ENCODE measurements around the gene DHX15. TPM values are rescaled to one million over a fixed set of nuclear protein-coding genes. Genes with fewer than 3 reads are reported as not detected.

DHX15 gene
- total and polyA plus RNA-seq, 10 of the 15 experiments (the other 5 are each of a cell fraction or from before 2014, with no cell fraction given), result 166 to 269 (median 184) TPM

DNA sequence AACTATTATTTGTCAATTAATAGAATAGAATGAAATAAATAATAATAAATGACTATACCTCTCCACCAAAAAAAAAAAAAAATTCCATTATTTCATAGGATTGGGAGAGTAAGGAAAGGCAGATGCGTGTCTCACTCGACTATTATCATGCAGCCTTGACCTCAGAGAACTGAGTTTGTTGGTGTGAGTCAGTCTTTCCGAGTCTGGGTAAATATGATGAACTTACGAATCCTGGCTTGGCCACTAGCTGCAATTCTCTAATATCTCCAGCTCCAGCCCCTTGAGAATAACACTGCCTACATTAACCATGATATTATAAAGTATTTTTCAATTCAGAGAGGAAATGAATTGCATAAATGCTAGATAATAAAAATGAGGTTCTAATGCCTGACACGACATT is 46.6 kb upstream of the DHX15 start:
- Histone ChIP-seq H2AFZ (ENCODE audit: control insufficient read depth, low read depth, low read length) (no peak overlapping the region), H3K27me3 (replicated peaks in 1 of 2; ENCODE audit: control insufficient read depth in 2 of 2, insufficient read depth in 2 of 2, low read length in 1 of 2) (no peaks in the 10 kb centered on the region), H3K4me1 (ENCODE audit: control insufficient read depth, insufficient read depth, low read length) (no peaks in the 10 kb centered on the region), H3K9me3 (replicated peaks; ENCODE audit: control insufficient read depth, insufficient read depth, low read length) (no peaks in the 10 kb centered on the region), H3K36me3 (ENCODE audit: control insufficient read depth in 2 of 2, insufficient read depth in 2 of 2, low read length in 1 of 2) (no peaks in the 10 kb centered on the region), H3K4me2 (ENCODE audit: control insufficient read depth, insufficient read depth) (no peak overlapping the region), H3K4me3 (no peak overlapping the region), H3K9ac (ENCODE audit: control insufficient read depth, insufficient read depth, low read length) (no peak overlapping the region), H3K27ac (ENCODE audit: control insufficient read depth, insufficient read depth) (no peak overlapping the region), H4K20me1 (ENCODE audit: control insufficient read depth, insufficient read depth) (no peaks in the 10 kb centered on the region), H3K79me2 (ENCODE audit: control insufficient read depth, insufficient read depth, low read length) (no peaks in the 10 kb centered on the region)
- BruUV-seq (replicated peaks), result no TSS peak
- SMC1A ChIA-PET (ENCODE audit: uncharacterized antibody, unreplicated experiment), result no interaction called here
- DNase-seq (ENCODE audit: low read depth, low spot score) (no peak), ATAC-seq (no peak), FAIRE-seq (no peak)
- POLR2A ChIA-PET, result no interaction called here
- 23% methylated on average over 5 of the region's 5 CpGs for WGBS (ENCODE audit: insufficient coverage, insufficient replicate concordance, low lambda C conversion rate, missing lambda C conversion rate)
- in situ Hi-C loops (cut with MboI) (no loop called here), intact Hi-C loops (cut with micrococcal nuclease; ENCODE audit: unreplicated experiment) (no loop called here)
- CTCF ChIA-PET, result interaction anchor here (0.7 kb wide), 1 partner anchor 13 kb away, joined by 3 read pairs; no protein-coding TSS in a partner anchor
- RAD21 ChIA-PET (ENCODE audit: unreplicated experiment), result no interaction called here
- no peak for TF ChIP-seq DPF2 (IDR thresholded peaks at IDR 0.05)
- TF ChIP-seq KDM1A (IDR thresholded peaks at IDR 0.05; ENCODE audit: borderline replicate concordance), result no peak
- no peak for TF ChIP-seq POLR2AphosphoS2 (IDR thresholded peaks at IDR 0.05; ENCODE audit: low read depth, low read length)
- no peak for TF ChIP-seq HDAC2 (IDR thresholded peaks at IDR 0.05)
- no peak for TF ChIP-seq RFX5 (IDR thresholded peaks at IDR 0.05; ENCODE audit: low read depth, low read length)
- no peak for TF ChIP-seq TCF12 (IDR thresholded peaks at IDR 0.05; ENCODE audit: low read depth, low read length)
- TF ChIP-seq, protein P1, sequence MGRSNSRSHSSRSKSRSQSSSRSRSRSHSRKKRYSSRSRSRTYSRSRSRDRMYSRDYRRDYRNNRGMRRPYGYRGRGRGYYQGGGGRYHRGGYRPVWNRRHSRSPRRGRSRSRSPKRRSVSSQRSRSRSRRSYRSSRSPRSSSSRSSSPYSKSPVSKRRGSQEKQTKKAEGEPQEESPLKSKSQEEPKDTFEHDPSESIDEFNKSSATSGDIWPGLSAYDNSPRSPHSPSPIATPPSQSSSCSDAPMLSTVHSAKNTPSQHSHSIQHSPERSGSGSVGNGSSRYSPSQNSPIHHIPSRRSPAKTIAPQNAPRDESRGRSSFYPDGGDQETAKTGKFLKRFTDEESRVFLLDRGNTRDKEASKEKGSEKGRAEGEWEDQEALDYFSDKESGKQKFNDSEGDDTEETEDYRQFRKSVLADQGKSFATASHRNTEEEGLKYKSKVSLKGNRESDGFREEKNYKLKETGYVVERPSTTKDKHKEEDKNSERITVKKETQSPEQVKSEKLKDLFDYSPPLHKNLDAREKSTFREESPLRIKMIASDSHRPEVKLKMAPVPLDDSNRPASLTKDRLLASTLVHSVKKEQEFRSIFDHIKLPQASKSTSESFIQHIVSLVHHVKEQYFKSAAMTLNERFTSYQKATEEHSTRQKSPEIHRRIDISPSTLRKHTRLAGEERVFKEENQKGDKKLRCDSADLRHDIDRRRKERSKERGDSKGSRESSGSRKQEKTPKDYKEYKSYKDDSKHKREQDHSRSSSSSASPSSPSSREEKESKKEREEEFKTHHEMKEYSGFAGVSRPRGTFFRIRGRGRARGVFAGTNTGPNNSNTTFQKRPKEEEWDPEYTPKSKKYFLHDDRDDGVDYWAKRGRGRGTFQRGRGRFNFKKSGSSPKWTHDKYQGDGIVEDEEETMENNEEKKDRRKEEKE (IDR thresholded peaks at IDR 0.05), result no peak
- no peak for TF ChIP-seq ZNF274 (IDR thresholded peaks at IDR 0.05; ENCODE audit: insufficient read depth, insufficient read length)
- TF ChIP-seq CBFB (IDR thresholded peaks at IDR 0.05; ENCODE audit: low read depth), result no peak
- no peak for TF ChIP-seq EGR1 (IDR thresholded peaks at IDR 0.05; ENCODE audit: borderline replicate concordance in 1 of 2, low read depth in 2 of 2, low read length in 2 of 2)
- no peak for TF ChIP-seq NRF1 (conservative IDR thresholded peaks at IDR 0.05; ENCODE audit: low read depth, low read length)
- TF ChIP-seq KLF5 (IDR thresholded peaks at IDR 0.05; ENCODE audit: partially characterized antibody), result no peak
- no peak for TF ChIP-seq EED (IDR thresholded peaks at IDR 0.05; ENCODE audit: low read depth)
- TF ChIP-seq, protein P2, sequence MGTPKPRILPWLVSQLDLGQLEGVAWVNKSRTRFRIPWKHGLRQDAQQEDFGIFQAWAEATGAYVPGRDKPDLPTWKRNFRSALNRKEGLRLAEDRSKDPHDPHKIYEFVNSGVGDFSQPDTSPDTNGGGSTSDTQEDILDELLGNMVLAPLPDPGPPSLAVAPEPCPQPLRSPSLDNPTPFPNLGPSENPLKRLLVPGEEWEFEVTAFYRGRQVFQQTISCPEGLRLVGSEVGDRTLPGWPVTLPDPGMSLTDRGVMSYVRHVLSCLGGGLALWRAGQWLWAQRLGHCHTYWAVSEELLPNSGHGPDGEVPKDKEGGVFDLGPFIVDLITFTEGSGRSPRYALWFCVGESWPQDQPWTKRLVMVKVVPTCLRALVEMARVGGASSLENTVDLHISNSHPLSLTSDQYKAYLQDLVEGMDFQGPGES (IDR thresholded peaks at IDR 0.05), result no peak
- TF ChIP-seq, protein P3, sequence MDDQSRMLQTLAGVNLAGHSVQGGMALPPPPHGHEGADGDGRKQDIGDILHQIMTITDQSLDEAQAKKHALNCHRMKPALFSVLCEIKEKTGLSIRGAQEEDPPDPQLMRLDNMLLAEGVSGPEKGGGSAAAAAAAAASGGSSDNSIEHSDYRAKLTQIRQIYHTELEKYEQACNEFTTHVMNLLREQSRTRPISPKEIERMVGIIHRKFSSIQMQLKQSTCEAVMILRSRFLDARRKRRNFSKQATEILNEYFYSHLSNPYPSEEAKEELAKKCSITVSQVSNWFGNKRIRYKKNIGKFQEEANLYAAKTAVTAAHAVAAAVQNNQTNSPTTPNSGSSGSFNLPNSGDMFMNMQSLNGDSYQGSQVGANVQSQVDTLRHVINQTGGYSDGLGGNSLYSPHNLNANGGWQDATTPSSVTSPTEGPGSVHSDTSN (IDR thresholded peaks at IDR 0.05; ENCODE audit: insufficient replicate concordance, low read depth, low read length), result no peak
- TF ChIP-seq, protein P4, sequence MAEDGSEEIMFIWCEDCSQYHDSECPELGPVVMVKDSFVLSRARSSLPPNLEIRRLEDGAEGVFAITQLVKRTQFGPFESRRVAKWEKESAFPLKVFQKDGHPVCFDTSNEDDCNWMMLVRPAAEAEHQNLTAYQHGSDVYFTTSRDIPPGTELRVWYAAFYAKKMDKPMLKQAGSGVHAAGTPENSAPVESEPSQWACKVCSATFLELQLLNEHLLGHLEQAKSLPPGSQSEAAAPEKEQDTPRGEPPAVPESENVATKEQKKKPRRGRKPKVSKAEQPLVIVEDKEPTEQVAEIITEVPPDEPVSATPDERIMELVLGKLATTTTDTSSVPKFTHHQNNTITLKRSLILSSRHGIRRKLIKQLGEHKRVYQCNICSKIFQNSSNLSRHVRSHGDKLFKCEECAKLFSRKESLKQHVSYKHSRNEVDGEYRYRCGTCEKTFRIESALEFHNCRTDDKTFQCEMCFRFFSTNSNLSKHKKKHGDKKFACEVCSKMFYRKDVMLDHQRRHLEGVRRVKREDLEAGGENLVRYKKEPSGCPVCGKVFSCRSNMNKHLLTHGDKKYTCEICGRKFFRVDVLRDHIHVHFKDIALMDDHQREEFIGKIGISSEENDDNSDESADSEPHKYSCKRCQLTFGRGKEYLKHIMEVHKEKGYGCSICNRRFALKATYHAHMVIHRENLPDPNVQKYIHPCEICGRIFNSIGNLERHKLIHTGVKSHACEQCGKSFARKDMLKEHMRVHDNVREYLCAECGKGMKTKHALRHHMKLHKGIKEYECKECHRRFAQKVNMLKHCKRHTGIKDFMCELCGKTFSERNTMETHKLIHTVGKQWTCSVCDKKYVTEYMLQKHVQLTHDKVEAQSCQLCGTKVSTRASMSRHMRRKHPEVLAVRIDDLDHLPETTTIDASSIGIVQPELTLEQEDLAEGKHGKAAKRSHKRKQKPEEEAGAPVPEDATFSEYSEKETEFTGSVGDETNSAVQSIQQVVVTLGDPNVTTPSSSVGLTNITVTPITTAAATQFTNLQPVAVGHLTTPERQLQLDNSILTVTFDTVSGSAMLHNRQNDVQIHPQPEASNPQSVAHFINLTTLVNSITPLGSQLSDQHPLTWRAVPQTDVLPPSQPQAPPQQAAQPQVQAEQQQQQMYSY (CRISPR knock-in tag; IDR thresholded peaks at IDR 0.05), result no peak
- TF ChIP-seq SIN3A (IDR thresholded peaks at IDR 0.05; ENCODE audit: low read depth, low read length), result no peak
- TF ChIP-seq MTA2 (IDR thresholded peaks at IDR 0.05; ENCODE audit: low read depth), result no peak
